SK-N-SH (cell line): ENCODE results near the gene BTBD10.

Source experiments
- EZH2phosphoT487 ChIP-seq: fragments of 200-600 bp; sonication (generic); IDR thresholded peaks from 2 replicates; pipeline ENCODE4 v1.6.1; 2017; ENCODE audit warnings: low read depth, mixed run types, mild to moderate bottlenecking, antibody characterized with exemption, moderate library complexity, borderline replicate concordance
- RAD21 ChIP-seq: IDR thresholded peaks from 2 replicates; pipeline ENCODE4 v1.6.1; 2012; ENCODE audit warnings: mild to moderate bottlenecking, low read length
- SIN3A ChIP-seq: IDR thresholded peaks from 2 replicates; pipeline ENCODE4 v1.6.1; 2012; ENCODE audit warnings: low read depth, mild to moderate bottlenecking, low read length, moderate library complexity, borderline replicate concordance
- TEAD4 ChIP-seq: IDR thresholded peaks from 2 replicates; pipeline ENCODE4 v1.4.0; 2012; ENCODE audit warnings: mild to moderate bottlenecking, borderline replicate concordance; ENCODE audit not compliant: insufficient read depth

- TF ChIP-seq RAD21 (no peak), TEAD4 (no peak), SIN3A (no peak), EZH2phosphoT487 (no peak)
These were observed 87.2 kb downstream of the BTBD10 start for GRCh38 chr11:13375798-13376197.
